Left colon (tissue), 2 donors: ENCODE measurements around the gene FBP1. TPM values are rescaled to one million over a fixed set of nuclear protein-coding genes. Genes with fewer than 3 reads are reported as not detected.
"Not testable (repeated sequence)": the region's sequence is repeated elsewhere in the genome, so short reads cannot be mapped to it uniquely, and the experiment has no call there.

Experiments
- ATAC-seq: fragments of 200-7000 bp; cut with Tn5 transposase; one replicate; pipeline ENCODE4 v1.9.1; 2020; ENCODE audit warnings: mild to moderate bottlenecking, moderate library complexity
- DNase-seq, 2 donors: peaks; one replicate each; pipeline ENCODE4 v3.0.0-alpha.2; 2020
- intact Hi-C, 2 donors: fragments of 100-400 bp; cut with DNase I in 1 of 2; cut with micrococcal nuclease in 1 of 2; formaldehyde crosslinking; loops; one replicate each; pipeline versions ENCODE4 v1.11.2 to v1.14.0; 2022; cut with DNase I, micrococcal nuclease
- total RNA-seq, 2 donors: library from RNA; stranded (reverse); fragmentation: NEBNext Ultra II Directional; extraction: Animal tissue kit (Norgen Biotek cat#: 25700); gene quantifications; one replicate each; pipeline ENCODE4 v1.2.1, GENCODE V29; 2021
- donor health status: DM: no; HTN: no; CAD: no.
- donor health status: DM: yes; HTN: yes; CAD: no.

The FBP1 gene
- total RNA-seq, 2 donors from 2014 or later, result 53.4 to 71.6 TPM

GRCh38 chr9:94591876-94592275, 47.4 kb downstream of the FBP1 start:
- ATAC-seq, result no peak
- intact Hi-C loops, result no loop called here
- DNase-seq, result no peak

- intact Hi-C loops, ATAC-seq, DNase-seq: not testable (repeated sequence)
These were observed 48.2 kb downstream of the FBP1 start for GRCh38 chr9:94591046-94591545.

- no peak for ATAC-seq
- intact Hi-C loops, result no loop called here
- no peak for DNase-seq
These were observed 50.6 kb downstream of the FBP1 start for GRCh38 chr9:94588681-94589080.

GRCh38 chr9:94586814-94587213, 52.5 kb downstream of the FBP1 start:
- DNase-seq, result no peak
- ATAC-seq, result no peak
- intact Hi-C loops, result no loop called here

GRCh38 chr9:94586316-94586715, 53.0 kb downstream of the FBP1 start:
- ATAC-seq (no peak), DNase-seq (no peak)
- intact Hi-C loops, result no loop called here

- intact Hi-C loops, result no loop called here
- ATAC-seq, result no peak
- DNase-seq, result no peak
These were observed 54.8 kb downstream of the FBP1 start for GRCh38 chr9:94584555-94584954.

GRCh38 chr9:94581728-94582127, 57.6 kb downstream of the FBP1 start:
- intact Hi-C loops, result no loop called here
- no peak for ATAC-seq
- DNase-seq, result no peak

- intact Hi-C loops, result no loop called here
- ATAC-seq (no peak), DNase-seq (no peak)
These were observed 61.7 kb downstream of the FBP1 start for GRCh38 chr9:94577571-94577970.

- DNase-seq, result no peak
- ATAC-seq, result peak; percentile 86
- intact Hi-C loops, result no loop called here
These were observed 62.3 kb downstream of the FBP1 start for GRCh38 chr9:94577036-94577435.

- intact Hi-C loops, result no loop called here
These were observed 63.2 kb downstream of the FBP1 start for GRCh38 chr9:94576131-94576530.

GRCh38 chr9:94568972-94569712, 70.2 kb downstream of the FBP1 start:
- intact Hi-C loops, result no loop called here
- ATAC-seq (no peak), DNase-seq (no peak)

More at GRCh38 chr9:94576131-94576530, 63.2 kb downstream of the FBP1 start:
- DNase-seq (no peak), ATAC-seq (no peak)

- intact Hi-C loops, result no loop called here
- ATAC-seq (no peak), DNase-seq (no peak)
These were observed 70.9 kb downstream of the FBP1 start for GRCh38 chr9:94568250-94568889.

GRCh38 chr9:94567271-94567670, 72.0 kb downstream of the FBP1 start:
- no peak for DNase-seq
- intact Hi-C loops, result no loop called here
- no peak for ATAC-seq

GRCh38 chr9:94566550-94566949, 72.8 kb downstream of the FBP1 start:
- ATAC-seq (no peak), DNase-seq (no peak)
- intact Hi-C loops, result no loop called here

- ATAC-seq, intact Hi-C loops, DNase-seq: not testable (repeated sequence)
These were observed 75.0 kb downstream of the FBP1 start for GRCh38 chr9:94564279-94564678.

GRCh38 chr9:94563548-94563947, 75.8 kb downstream of the FBP1 start:
- ATAC-seq (peak; percentile 71), DNase-seq (no peak)
- intact Hi-C loops, result no loop called here

- intact Hi-C loops, result no loop called here
- no peak for ATAC-seq
- no peak for DNase-seq
These were observed 79.1 kb downstream of the FBP1 start for GRCh38 chr9:94560237-94560636.

- intact Hi-C loops, result no loop called here
- DNase-seq, result no peak
These were observed 81.9 kb downstream of the FBP1 start for GRCh38 chr9:94557376-94557775.

GRCh38 chr9:94554439-94555331, 84.6 kb downstream of the FBP1 start, which contains the start of gene PCAT7:
TSS of gene PCAT7 (plus strand) at chr9:94555083.
- peak; percentile 77 to 86 for DNase-seq
- intact Hi-C loops, result no loop called here
- ATAC-seq, result peak; percentile 85

More at GRCh38 chr9:94557376-94557775, 81.9 kb downstream of the FBP1 start:
- ATAC-seq, result no peak
